Endothelial cell (in vitro differentiated cells): ENCODE data around the gene MAGI1. TPM values are rescaled to one million over a fixed set of nuclear protein-coding genes. Genes with fewer than 3 reads are reported as not detected.

Source experiments
- DNase-seq: peaks from one replicate; pipeline ENCODE4 v3.0.0; 2021; ENCODE audit warnings: low spot score
- H3K27ac Mint-ChIP-seq: one replicate; pipeline ENCODE4 v1.8.0; 2021; ENCODE audit warnings: mixed read lengths, inconsistent platforms; ENCODE audit not compliant: unreplicated experiment
- H3K27me3 Mint-ChIP-seq: one replicate; pipeline ENCODE4 v1.8.0; 2021; ENCODE audit warnings: mild to moderate bottlenecking, moderate library complexity, mixed read lengths, inconsistent platforms; ENCODE audit not compliant: unreplicated experiment
- H3K36me3 Mint-ChIP-seq: one replicate; pipeline ENCODE4 v1.8.0; 2021; ENCODE audit warnings: mild to moderate bottlenecking, low read depth, mixed read lengths, inconsistent platforms; ENCODE audit not compliant: unreplicated experiment
- H3K4me1 Mint-ChIP-seq: one replicate; pipeline ENCODE4 v1.8.0; 2021; ENCODE audit warnings: mild to moderate bottlenecking, mixed read lengths, inconsistent platforms; ENCODE audit not compliant: unreplicated experiment
- H3K4me3 Mint-ChIP-seq: one replicate; pipeline ENCODE4 v1.8.0; 2021; ENCODE audit warnings: mild to moderate bottlenecking, mixed read lengths, inconsistent platforms; ENCODE audit not compliant: unreplicated experiment
- H3K9me3 Mint-ChIP-seq: one replicate; pipeline ENCODE4 v1.8.0; 2021; ENCODE audit warnings: mixed read lengths, inconsistent platforms; ENCODE audit not compliant: unreplicated experiment
- total RNA-seq: library from RNA; stranded (reverse); fragmentation: NEBNext Ultra II Directional; extraction: Animal tissue kit (Norgen Biotek cat#: 25700); gene quantifications from one replicate; pipeline ENCODE4 v1.2.1, GENCODE V29; 2021; ENCODE audit not compliant: unreplicated experiment
- TF ChIP-seq, protein P1 (sequence below): fragments of 200-600 bp; sonication (generic); IDR thresholded peaks from one replicate; pipeline ENCODE4 v1.5.0; 2021; ENCODE audit warnings: antibody characterized with exemption; ENCODE audit not compliant: unreplicated experiment

The MAGI1 gene
- total RNA-seq, 1 donor from 2014 or later: 33.8 TPM

DNA sequence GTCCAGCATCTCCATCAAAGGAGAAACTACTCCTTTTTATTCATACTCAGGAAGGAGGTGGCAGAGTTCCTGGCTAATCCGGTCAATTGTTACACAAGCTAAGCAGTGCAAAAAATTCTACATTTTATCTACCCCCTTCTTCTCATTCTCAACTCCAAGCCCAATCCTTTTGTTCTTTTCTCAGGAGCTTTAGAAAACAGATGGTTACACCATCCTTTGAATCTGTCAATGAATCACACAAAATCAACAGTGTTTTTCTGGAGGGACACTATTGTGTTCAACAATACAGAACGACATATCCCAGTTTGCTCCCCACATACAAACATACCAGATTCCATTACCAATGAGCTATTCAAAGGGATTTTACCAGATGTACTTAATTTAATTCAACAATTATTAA lies 362.1 kb downstream of the MAGI1 start:
- no peak for DNase-seq
- Mint-ChIP-seq H3K9me3 (no peaks in the 10 kb centered on the region), H3K27ac (no peak overlapping the region), H3K4me1 (peaks cover 17% of the 10 kb centered on the region), H3K36me3 (no peaks in the 10 kb centered on the region), H3K27me3 (no peaks in the 10 kb centered on the region), H3K4me3 (no peak overlapping the region)
- TF ChIP-seq, protein P1, sequence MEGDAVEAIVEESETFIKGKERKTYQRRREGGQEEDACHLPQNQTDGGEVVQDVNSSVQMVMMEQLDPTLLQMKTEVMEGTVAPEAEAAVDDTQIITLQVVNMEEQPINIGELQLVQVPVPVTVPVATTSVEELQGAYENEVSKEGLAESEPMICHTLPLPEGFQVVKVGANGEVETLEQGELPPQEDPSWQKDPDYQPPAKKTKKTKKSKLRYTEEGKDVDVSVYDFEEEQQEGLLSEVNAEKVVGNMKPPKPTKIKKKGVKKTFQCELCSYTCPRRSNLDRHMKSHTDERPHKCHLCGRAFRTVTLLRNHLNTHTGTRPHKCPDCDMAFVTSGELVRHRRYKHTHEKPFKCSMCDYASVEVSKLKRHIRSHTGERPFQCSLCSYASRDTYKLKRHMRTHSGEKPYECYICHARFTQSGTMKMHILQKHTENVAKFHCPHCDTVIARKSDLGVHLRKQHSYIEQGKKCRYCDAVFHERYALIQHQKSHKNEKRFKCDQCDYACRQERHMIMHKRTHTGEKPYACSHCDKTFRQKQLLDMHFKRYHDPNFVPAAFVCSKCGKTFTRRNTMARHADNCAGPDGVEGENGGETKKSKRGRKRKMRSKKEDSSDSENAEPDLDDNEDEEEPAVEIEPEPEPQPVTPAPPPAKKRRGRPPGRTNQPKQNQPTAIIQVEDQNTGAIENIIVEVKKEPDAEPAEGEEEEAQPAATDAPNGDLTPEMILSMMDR: no peak

DNA sequence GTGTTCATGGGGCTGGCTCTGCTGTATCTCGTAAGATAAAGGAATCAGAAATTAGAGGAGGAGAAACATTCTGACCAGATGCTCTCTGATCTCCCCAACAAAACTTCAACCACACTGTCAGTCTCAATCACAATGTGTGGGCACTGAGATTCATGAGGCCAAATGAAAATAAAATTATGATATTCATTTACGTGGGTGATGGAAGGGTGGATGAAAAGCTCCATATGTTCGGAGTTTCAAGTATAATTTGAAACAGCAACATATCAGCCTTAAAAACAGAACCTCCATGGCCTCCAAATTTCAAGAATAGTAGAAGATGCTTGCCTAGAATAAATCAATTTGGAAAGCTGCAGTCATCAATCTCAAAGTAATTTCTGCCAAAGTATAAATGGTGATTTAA lies 363.7 kb downstream of the MAGI1 start:
- Mint-ChIP-seq H3K9me3 (no peaks in the 10 kb centered on the region), H3K4me3 (no peak overlapping the region)

DNA sequence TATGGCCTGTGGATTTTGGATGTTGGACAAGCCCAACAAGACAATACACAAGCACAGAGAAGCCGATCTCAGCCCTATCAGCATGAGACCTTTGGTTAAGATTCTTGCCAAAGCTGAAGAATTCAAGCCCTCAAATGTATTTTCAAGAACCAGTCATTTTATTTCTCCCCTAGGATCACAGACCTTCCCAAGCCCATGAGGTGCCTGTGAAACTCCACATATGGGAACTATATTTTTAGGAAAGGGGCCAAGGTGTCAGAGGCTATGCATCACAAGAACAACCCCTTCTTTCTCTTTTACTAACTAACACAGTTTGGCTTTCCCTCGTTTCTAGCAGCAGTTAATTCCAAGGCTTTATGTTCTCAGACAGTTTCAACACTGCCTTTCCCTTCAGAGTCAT lies 364.5 kb downstream of the MAGI1 start:
- Mint-ChIP-seq H3K4me1 (peaks cover 24% of the 10 kb centered on the region), H3K27me3 (no peaks in the 10 kb centered on the region), H3K27ac (no peak overlapping the region), H3K36me3 (no peaks in the 10 kb centered on the region), H3K9me3 (no peaks in the 10 kb centered on the region), H3K4me3 (no peak overlapping the region)
- TF ChIP-seq, protein P1: no peak
- no peak for DNase-seq

More for the DNA sequence above, 363.7 kb downstream of the MAGI1 start:
- Mint-ChIP-seq H3K36me3 (no peaks in the 10 kb centered on the region), H3K27ac (no peak overlapping the region), H3K27me3 (no peaks in the 10 kb centered on the region), H3K4me1 (peaks cover 17% of the 10 kb centered on the region)
- TF ChIP-seq, protein P1: no peak
- no peak for DNase-seq

DNA sequence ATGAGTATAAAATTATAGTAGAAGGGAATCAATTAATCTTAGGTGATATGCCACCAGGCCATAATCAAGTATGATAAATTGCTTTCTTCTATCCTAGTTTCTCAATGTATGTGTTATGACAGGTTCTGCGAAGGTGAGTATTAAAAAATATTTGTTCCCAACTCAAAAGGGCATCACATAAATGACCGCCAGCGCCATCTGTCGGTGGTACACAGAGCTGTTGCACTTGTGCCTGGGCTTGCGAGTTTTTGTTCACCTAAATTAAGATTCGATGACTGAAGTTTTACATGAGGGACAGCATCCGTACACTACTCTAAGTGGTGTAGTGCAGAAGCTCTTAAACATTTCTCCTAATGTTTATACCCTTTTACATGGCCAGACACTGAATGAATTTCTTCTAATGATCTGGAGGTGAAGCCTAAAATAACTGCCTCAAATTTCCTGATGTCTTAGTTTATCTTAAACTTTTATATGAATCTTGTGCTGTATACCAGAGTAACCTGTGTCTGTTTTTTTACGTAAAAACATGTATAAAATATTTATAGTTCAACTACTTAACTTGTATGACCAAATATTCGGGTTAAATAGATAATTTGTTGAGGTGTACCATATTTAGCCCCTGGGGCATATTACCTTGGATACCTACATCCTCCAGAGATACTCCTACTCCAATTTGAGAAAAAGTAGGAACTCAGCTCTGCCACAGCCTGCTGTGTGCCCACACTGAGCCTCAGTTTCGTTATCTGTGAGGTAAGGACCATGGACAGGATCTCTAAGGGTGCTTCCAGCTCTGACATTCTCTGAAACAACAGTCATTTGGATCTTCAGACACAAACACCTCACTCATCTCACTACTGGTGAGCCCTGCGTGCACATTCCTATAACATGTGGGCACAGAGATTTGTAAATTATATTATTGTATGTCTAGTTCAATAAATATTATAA lies 365.6 kb downstream of the MAGI1 start:
- TF ChIP-seq, protein P1: peak; percentile 92
- Mint-ChIP-seq H3K27me3 (no peaks in the 10 kb centered on the region), H3K9me3 (no peaks in the 10 kb centered on the region), H3K27ac (no peak overlapping the region), H3K36me3 (no peaks in the 10 kb centered on the region), H3K4me1 (peaks cover 16% of the 10 kb centered on the region), H3K4me3 (no peak overlapping the region)
- peak; percentile 65 for DNase-seq

DNA sequence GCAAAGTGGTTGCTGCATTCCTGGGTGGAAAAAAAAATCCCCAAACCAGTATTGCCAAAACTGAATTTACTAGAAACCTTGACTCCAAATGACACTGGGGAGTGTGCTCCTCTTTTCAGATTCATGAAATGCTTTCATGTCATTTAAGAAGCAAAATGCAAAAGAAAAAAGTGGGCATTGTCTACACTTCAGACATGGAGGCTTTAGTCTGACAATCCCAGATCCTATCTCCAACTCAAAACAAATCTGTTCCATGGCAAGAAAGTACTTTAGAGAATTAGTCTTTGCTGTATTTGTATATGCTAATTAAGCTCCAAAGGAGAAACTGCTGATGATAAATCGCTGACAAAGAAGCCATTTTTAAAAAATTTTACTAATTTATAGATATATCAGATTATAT lies 366.7 kb downstream of the MAGI1 start:
- no peaks in the 10 kb centered on the region for H3K9me3 Mint-ChIP-seq
- H3K27me3 Mint-ChIP-seq: no peaks in the 10 kb centered on the region
- peaks cover 14% of the 10 kb centered on the region for H3K4me1 Mint-ChIP-seq
- no peak overlapping the region for H3K4me3 Mint-ChIP-seq
- H3K36me3 Mint-ChIP-seq: no peaks in the 10 kb centered on the region
- H3K27ac Mint-ChIP-seq: no peak overlapping the region
- DNase-seq: no peak
- TF ChIP-seq, protein P1: no peak
